Esophagus squamous epithelium (tissue), 5 donors: Measurements from ENCODE around the gene TBC1D20. TPM values are rescaled to one million over a fixed set of nuclear protein-coding genes. Genes with fewer than 3 reads are reported as not detected.

ENCODE experiments used
- DNase-seq: peaks from one replicate; lab custom pipeline; 2025; lab: John Stamatoyannopoulos, UW
- H3K27ac ChIP-seq, 4 donors: fragments of 200-600 bp; sonication (generic); one replicate each; pipeline ENCODE4 v1.5.1; 2016 to 2019; ENCODE audit warnings: mild to moderate bottlenecking in 1 of 4
- H3K27me3 ChIP-seq, 4 donors: fragments of 200-600 bp; sonication (generic); 1 replicate in 3 of 4; 2 replicates in 1 of 4; pipeline versions ENCODE4 v1.5.1 to v1.6.0; 2017 to 2021; ENCODE audit warnings: antibody characterized with exemption in 1 of 4
- H3K36me3 ChIP-seq, 3 donors: fragments of 200-600 bp; sonication (generic); one replicate each; pipeline ENCODE4 v1.5.1; 2016 to 2019
- H3K4me1 ChIP-seq, 3 donors: fragments of 200-600 bp; sonication (generic); one replicate each; pipeline ENCODE4 v1.5.1; 2017 to 2019
- H3K4me3 ChIP-seq, 4 donors: fragments of 200-600 bp; sonication (generic); 1 replicate in 3 of 4; 2 replicates in 1 of 4; pipeline ENCODE4 v1.5.1; 2016 to 2019; ENCODE audit warnings: mild to moderate bottlenecking in 2 of 4, moderate library complexity in 1 of 4
- H3K9me3 ChIP-seq, 3 donors: fragments of 200-600 bp; sonication (generic); one replicate each; pipeline ENCODE4 v1.5.1; 2016 to 2019
- POLR2A ChIP-seq, 4 donors: fragments of 450-650 bp; IDR thresholded peaks; one replicate each; pipeline ENCODE4 v1.6.1; 2017; ENCODE audit warnings: antibody characterized with exemption in 4 of 4, mild to moderate bottlenecking in 4 of 4, moderate library complexity in 3 of 4
- WGBS, 2 donors: methylation state at CpG; one replicate each; pipeline ENCODE4 v1.1.5; 2018; 5-methylcytosine and 5-hydroxymethylcytosine counted together
- intact Hi-C: fragments of 100-400 bp; cut with DNase I; formaldehyde crosslinking; loops from one replicate; pipeline ENCODE4 v1.15.0; 2022
- total RNA-seq, 4 donors: library from RNA; depleted of rRNA; stranded (reverse); fragments of >200 nt; gene quantifications; one replicate each; pipeline ENCODE4 v1.1.0, GENCODE V29; 2016
- TF ChIP-seq, protein P1 (sequence below), 6 experiments: fragments of 450-650 bp in 4 of 6; fragments of 200-600 bp in 2 of 6; sonication (generic) in 2 of 6; IDR thresholded peaks; one replicate each; pipeline ENCODE4 v1.5.1; 2016 to 2019; ENCODE audit warnings: antibody characterized with exemption in 6 of 6, mild to moderate bottlenecking in 4 of 6, moderate library complexity in 4 of 6
- donor health status: DM: yes; HTN: yes; CAD: no.

TBC1D20 gene
- total RNA-seq, 4 donors from 2014 or later = 18.1 to 33.2 (median 26.0) TPM

DNA sequence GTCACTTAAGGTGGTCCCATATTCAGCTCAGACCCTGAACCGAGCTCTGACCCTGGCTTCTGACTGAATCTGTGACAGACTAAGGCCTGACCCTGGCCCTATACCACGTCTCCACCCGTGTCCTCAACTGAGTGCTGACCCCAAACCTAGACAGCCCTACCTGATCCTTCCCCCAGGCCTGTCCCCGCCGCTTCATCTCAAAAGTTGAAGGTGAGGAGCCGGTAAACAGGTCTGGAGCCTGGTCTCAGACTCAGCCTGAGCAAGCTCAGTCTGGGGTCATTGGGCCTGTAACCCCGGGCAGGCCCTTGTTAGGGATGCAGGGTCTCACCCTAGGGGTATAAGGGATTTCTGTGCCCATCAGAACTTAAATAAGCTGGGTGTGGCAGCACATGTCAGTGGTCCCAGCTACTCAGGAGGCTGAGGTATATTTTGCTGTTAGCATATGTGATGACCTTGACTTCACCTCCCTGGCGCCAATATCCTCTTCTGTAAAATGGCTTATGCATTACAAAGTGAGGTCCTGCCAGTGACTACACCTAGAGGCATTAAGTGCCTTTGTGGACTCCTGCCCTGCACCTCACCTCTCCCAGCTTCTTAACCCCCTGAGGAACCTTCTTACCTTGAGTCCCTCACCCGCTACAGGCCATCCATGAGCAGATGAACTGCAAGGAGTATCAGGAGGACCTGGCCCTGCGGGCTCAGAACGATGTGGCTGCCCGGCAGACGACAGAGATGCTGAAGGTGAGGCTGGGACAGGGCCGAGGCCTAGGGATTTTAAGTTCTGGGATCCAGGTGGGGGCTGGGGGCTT is 34.3 kb downstream of the TBC1D20 start:
- WGBS, 2 donors = 91 to 92% methylated on average over 5 to 10 of the region's 14 CpGs
- no peak for DNase-seq
- H3K9me3 ChIP-seq = no peaks in the 10 kb centered on the region
- H3K27me3 ChIP-seq = no peaks in the 10 kb centered on the region
- TF ChIP-seq POLR2A (IDR thresholded peaks at IDR 0.05) = no peak
- TF ChIP-seq, protein P1, sequence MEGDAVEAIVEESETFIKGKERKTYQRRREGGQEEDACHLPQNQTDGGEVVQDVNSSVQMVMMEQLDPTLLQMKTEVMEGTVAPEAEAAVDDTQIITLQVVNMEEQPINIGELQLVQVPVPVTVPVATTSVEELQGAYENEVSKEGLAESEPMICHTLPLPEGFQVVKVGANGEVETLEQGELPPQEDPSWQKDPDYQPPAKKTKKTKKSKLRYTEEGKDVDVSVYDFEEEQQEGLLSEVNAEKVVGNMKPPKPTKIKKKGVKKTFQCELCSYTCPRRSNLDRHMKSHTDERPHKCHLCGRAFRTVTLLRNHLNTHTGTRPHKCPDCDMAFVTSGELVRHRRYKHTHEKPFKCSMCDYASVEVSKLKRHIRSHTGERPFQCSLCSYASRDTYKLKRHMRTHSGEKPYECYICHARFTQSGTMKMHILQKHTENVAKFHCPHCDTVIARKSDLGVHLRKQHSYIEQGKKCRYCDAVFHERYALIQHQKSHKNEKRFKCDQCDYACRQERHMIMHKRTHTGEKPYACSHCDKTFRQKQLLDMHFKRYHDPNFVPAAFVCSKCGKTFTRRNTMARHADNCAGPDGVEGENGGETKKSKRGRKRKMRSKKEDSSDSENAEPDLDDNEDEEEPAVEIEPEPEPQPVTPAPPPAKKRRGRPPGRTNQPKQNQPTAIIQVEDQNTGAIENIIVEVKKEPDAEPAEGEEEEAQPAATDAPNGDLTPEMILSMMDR (IDR thresholded peaks at IDR 0.05) = no peak
- intact Hi-C loops = no loop called here
- peaks cover 8 to 100% (median 18%) of the 10 kb centered on the region in 3 donors for H3K36me3 ChIP-seq
- no peak overlapping the region for H3K27ac ChIP-seq
- H3K4me1 ChIP-seq = peaks cover 0 to under 1% (median 0%) of the 10 kb centered on the region in 3 donors
- no peak overlapping the region for H3K4me3 ChIP-seq

DNA sequence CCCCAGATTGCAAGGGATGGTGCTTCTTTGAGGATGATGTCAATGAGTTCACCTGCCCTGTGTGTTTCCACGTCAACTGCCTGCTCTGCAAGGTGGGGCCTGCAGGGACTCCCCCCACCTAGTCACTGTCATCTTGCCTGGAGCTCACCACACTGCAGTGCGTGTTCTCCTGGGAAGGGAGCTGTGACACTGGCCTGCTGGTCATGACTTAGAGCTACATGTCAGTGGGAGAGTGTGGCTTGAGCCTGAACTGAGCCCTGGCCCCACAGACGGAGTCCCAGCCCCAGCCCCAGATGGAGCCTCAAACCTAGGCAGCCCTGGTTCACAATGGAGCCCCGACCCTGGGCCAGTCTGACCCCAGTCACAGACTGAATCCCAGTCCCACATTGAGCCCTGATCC is 34.9 kb downstream of the TBC1D20 start:
- H3K27ac ChIP-seq = no peak overlapping the region
- H3K27me3 ChIP-seq = no peaks in the 10 kb centered on the region
- WGBS, 2 donors = 95% methylated on average over 4 of the region's 4 CpGs; no CpG with 5 or more reads in 1 of the 2 donors
- H3K4me1 ChIP-seq = no peaks in the 10 kb centered on the region
- H3K36me3 ChIP-seq = peaks cover 14 to 100% (median 25%) of the 10 kb centered on the region in 3 donors
- intact Hi-C loops = no loop called here
- no peak overlapping the region for H3K4me3 ChIP-seq
- no peak for DNase-seq
- TF ChIP-seq POLR2A (IDR thresholded peaks at IDR 0.05) = no peak
- TF ChIP-seq, protein P1 (IDR thresholded peaks at IDR 0.05) = no peak
- no peaks in the 10 kb centered on the region for H3K9me3 ChIP-seq

DNA sequence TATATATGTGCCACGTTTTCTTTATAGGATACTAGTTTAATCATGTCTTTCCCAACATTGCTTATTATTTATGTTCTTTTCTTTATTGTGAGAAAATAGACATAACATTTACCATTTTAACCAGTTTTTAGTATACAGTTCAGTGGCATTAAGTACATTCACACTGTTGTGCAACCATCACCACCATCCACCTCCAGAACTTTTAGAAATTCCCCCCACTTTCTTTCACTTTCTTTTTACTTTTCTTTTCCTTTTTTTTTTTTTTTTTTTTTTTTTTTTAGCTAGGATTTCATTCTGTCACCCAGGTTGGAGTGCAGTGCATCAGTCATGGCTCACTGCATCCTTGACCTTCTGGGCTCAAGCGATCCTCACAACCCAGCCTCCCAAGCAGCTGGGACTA is 35.8 kb downstream of the TBC1D20 start:
- intact Hi-C loops = no loop called here
- 90 to 98% methylated on average over 2 of the region's 2 CpGs for WGBS, 2 donors

DNA sequence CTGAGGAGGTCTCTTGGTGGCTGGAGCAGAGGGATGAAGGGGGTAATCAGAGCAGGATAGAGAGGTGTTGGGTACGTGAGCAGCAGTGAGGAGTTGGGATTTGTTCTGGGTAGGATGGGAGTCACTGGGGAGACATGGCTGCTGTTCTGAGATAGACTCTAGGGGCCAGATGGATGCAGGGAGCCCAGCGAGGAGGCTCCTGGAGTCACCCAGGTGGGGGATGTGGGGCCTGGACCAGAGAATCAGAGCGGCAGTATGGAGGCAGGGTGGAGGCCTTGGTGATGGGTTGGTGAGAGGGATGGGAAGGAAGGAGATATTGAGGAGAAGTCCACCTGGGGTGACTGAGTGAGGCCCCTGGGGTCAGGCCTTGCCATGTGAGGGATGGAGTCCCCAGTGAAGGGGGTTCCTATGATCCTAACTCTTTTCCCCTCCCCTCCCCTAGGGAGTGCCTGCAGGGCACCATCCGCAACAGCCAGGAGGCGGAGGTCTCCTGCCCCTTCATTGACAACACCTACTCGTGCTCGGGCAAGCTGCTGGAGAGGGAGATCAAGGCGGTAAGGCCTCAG is 40.6 kb downstream of the TBC1D20 start:
- Histone ChIP-seq H3K27ac (no peak overlapping the region), H3K27me3 (no peaks in the 10 kb centered on the region), H3K4me3 (no peak overlapping the region), H3K9me3 (no peaks in the 10 kb centered on the region), H3K4me1 (peaks cover 0 to 7% (median 0%) of the 10 kb centered on the region in 3 donors), H3K36me3 (peaks cover 32 to 99% (median 44%) of the 10 kb centered on the region in 3 donors)
- no peak for DNase-seq
- intact Hi-C loops = no loop called here
- TF ChIP-seq, protein P1 (IDR thresholded peaks at IDR 0.05) = no peak
- TF ChIP-seq POLR2A (IDR thresholded peaks at IDR 0.05) = no peak
- WGBS, 2 donors = 92 to 95% methylated on average over 6 to 8 of the region's 8 CpGs

More for the DNA sequence above, 35.8 kb downstream of the TBC1D20 start:
- Histone ChIP-seq H3K4me3 (no peak overlapping the region), H3K4me1 (no peaks in the 10 kb centered on the region), H3K9me3 (no peaks in the 10 kb centered on the region), H3K36me3 (peaks cover 21 to 100% (median 31%) of the 10 kb centered on the region in 3 donors), H3K27ac (no peak overlapping the region), H3K27me3 (no peaks in the 10 kb centered on the region)
- TF ChIP-seq, protein P1 (IDR thresholded peaks at IDR 0.05) = no peak
- TF ChIP-seq POLR2A (IDR thresholded peaks at IDR 0.05) = no peak
- DNase-seq = no peak
